Erythroblast (primary cell): ENCODE measurements around the gene RIN2.

ENCODE experiments used
- DNase-seq, 2 experiments: peaks; one replicate each; lab custom pipeline; 2025; lab: John Stamatoyannopoulos, UW
- GATA1 ChIP-seq: IDR thresholded peaks from 2 replicates; pipeline ENCODE4 v1.6.1; 2011; ENCODE audit warnings: low read depth, mild to moderate bottlenecking, control low read depth, low read length, moderate library complexity
- POLR2A ChIP-seq: IDR thresholded peaks from 2 replicates; pipeline ENCODE4 v1.6.1; 2011; ENCODE audit warnings: mild to moderate bottlenecking, low read length

The RIN2 gene

DNA sequence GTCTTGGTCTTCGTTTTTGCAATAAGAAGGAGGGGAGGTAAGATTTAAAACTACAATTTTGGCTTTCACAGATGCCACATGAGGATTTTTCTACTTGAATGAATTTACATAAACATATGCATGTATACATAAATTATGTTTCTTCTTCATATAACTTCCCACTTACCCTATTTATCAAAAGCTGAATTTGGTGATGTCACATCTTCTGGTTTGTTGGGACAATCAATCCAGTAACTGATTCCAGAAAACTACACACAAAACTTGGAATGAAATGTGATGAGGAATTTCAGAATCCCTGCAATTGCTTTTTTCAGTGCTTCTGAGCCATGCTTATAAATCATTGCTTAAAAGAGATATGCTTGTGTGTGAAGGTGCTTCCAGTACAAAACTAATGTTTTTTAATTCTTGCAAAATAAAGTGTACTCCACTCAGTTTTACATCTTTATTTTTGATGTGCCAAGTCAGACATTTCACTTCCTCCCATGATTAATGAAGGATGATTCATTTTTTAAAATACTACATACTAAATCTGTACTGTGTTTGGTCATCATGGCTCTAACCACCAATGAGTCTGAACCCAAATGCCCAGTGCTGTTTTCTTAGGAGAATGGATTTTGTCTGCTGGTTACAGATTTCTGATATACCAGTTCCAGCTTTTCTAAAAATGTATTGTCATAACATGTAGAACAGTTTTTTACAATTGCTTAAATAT lies 32.1 kb upstream of the RIN2 start:
- no peak for DNase-seq
- no peak for TF ChIP-seq GATA1
- TF ChIP-seq POLR2A: no peak

DNA sequence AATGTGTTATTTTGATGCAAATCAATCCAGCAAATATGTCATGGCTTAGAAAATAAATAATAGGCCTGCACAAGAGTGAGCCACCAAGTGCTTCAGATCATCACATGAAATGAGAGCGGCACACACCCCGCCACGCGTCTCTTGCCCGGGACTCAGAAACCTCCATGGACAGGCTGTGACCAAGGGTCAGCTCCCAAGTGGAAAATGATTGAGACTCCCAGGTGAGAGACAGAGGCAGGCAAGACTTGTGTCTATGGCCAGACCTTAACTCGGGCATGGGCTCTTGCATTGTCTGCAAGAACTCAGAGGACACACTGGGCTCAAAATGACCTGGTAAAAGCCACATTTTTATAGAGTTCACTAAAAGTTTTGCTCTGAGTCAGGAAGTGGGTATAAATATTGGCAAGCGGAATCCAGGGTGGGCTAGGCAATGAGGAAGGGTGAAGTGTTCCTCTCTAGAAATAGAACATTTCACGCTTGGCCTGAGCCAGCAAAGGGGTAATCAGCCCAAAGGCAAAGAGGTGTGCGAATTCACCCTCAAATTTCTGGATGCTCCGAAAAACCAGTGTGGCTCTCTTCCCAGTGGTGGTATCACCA lies 30.7 kb upstream of the RIN2 start:
- TF ChIP-seq GATA1 (no peak), POLR2A (no peak)
- no peak for DNase-seq

DNA sequence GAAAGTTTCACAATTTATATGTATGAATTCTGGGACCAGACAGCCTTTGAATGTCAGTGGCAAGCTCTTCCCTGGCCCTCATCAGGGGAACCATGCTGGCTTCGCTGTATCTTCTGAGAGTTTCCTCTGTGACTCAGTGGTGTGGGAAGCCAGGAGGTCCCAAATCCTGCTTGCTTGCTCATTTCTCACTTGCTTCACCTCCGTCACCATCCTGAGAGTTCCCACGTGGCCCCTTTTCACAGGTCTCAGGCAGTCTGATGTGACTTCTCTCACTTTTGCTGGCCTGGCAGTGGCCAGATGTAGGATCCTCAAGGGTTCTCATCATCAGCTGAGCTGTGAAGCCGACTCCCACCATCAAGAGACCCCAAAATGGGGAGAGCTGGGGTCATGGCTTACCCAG lies 28.4 kb upstream of the RIN2 start:
- TF ChIP-seq POLR2A (no peak), GATA1 (no peak)
- DNase-seq: no peak

DNA sequence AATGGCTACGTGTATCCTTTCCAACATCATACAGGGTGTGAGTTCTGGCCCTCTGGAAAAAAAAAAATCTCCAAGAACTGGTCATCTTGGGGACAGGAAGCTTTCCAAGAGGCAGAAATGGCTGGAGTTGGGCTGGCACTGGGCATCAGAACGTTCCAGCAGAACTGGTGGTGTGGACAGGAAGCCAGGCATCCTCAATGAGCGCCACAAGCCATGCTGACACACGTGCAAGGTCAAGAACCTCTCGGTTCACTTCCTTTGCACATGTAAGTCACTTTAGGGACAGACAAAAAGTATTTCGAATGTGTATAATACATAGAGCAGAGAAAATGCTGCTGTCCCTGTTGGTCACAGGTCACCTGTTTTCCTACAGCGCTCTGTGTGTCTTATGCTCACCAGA lies 27.4 kb upstream of the RIN2 start:
- DNase-seq: no peak
- TF ChIP-seq POLR2A (no peak), GATA1 (no peak)

DNA sequence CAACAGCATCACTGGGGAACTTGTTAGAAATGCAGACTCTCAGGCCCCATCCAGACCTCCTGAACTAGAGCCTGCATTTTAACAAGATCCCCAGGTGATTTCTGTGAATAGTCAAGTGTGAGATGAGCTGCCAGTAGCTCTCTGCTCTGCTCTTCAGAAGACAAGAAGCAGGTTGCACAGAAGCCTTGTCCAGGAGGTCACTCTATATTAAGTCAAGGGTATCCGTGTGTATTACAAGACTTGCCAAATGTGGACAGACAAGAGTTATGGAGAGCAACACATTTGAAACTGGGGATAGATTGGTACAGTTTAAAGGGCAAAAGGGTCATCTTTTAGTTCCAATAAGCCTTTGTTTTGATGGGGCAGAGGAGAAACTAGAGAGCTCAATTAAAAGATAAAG lies 23.2 kb upstream of the RIN2 start:
- no peak for DNase-seq
- TF ChIP-seq POLR2A (no peak), GATA1 (no peak)

DNA sequence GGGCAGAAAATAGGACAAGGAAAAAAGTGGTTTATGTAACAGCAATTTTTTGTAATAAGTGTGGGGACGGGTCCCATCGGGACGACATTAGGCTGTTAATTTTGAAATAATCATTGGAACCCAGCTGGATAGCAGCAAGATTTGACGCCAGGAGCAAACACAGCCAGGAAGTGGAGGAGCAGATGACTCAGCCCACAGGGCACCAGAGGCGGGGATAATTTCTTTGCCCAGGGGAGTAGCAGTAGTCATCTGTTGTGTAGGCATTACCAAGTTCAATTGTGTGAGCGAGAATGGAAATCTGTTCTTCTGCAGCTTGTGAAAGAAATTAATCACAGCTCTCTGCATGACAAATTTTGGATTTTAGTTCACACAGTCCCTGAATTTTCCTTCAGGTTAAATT lies 22.6 kb upstream of the RIN2 start:
- no peak for DNase-seq
- TF ChIP-seq GATA1 (no peak), POLR2A (no peak)

DNA sequence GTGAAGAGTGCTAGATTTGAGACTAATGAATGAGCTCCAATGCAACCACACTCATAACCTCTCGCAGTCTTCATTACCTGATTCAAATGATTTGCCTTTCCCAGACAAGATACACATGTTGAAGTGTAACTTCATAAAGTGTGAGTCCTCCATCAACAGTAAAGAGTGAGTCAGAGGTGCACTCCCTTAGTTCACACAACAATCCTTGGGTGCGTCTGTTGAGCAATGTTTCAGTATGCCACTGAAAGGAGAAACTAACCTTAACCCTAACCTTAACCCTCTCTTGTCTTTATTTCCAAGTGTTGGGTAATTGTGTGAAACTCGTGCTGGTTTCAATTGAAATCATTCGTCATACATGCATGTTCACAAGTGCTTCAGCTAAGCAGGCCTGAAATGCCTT lies 21.0 kb upstream of the RIN2 start:
- no peak for TF ChIP-seq GATA1
- TF ChIP-seq POLR2A: no peak
- DNase-seq: no peak

DNA sequence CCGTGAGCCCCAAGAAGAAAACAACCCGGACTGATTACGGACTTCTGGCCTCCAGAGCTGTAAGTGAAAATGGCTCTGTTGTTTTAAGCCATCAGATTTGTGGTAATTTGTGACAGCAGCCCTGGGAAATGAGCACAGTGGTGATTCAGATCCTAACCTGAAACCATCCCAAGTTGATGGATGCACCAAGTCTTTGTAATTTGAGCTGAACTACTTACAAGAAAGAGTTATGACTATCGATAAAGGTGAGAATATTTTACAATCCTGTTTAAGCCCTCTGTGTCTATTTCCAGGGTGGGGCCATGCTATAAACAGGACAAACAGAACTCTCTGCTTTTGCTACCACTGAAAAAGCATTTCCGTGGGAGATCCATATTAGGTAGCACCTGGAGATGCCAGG lies 19.1 kb upstream of the RIN2 start:
- DNase-seq: no peak
- TF ChIP-seq POLR2A (no peak), GATA1 (no peak)

DNA sequence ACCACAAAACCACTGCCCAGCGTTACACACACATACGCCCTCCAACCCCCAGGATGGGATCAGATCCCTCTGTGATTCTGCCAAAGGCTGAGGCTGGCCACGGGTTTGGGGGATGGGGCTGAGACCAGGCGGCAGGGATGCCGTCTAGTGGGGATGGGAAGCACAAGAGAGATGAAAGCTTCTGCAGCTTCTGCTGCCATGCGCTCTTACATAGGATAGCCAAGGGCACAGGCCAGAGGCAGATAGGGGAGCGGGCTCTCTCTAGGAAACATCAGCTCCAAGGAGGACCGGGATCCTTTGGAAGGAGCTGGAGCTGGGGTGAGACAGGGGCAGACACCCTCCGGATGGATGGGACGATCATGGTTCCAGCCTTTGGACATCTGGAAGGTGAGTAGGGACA lies 18.7 kb upstream of the RIN2 start:
- DNase-seq: no peak
- TF ChIP-seq GATA1: no peak
- TF ChIP-seq POLR2A: no peak

DNA sequence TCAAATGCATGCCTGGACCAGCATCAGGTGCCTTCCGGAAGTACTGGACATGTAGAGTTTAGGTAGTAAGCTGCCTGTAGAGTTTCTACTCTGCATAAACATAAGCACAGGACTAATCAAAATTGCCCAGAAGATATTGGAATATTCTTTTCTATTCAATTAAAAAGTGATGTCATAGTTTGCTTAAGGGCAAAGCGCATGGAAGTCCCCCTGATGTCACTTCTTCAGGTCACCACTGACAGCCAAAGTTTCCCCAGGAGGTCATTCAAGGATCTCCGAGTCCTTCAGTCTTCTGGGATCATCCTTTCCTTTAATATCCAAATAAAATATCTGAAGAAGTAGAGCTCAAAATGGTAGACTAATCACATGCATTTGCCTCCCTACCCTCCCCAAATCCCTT lies 17.5 kb upstream of the RIN2 start:
- DNase-seq: no peak
- no peak for TF ChIP-seq GATA1
- no peak for TF ChIP-seq POLR2A

DNA sequence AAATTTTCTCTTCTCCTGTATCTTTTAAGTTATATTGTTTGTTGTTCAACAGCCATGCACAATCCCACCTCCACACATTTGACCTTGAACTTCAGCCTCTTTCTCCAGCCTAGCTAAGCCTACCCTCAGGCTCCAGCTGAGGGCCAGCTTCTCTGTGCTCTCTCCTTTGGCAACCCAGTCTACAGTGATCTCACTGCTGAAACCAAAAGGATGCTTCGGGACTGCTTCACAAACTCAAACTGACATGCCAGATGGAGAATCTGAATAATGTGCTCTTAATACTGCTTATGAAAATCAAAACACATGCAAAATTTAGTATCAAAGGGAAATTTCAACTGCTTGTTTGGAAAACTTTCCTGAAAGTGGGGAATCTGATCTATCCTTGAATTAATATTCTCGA lies 16.1 kb upstream of the RIN2 start:
- no peak for DNase-seq
- no peak for TF ChIP-seq GATA1
- no peak for TF ChIP-seq POLR2A

DNA sequence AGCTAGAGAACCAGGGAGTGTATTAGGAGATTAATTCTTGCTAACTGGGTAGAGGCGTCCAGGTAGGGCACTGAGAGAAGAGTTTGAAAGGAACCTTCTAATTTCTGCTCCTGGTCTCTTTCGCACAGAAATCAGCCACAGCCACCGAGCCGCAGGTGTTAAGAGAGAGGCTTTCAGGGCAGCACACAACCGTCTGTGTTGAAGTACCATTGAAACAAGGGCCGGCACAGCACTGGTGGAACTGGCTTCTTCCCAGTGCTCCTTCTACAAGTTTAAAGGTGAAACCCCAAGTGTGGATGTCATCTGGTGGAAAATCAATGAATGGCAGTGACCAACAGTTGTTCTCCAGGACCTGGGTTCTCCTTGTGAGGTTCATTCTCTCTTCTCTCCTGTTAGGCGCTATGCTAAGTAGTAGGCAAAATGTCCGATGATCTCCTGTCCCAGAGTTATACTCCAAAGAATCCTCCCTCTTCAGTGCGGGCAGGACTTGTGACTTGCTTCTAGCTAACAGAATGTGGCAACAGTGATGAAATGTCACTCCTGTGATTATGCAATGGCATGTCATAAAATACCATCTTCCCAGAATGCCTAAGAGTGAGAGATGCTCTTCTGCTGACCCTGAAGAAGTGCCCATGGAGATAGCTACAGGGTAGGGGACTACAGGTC lies 15.0 kb upstream of the RIN2 start:
- no peak for DNase-seq
- TF ChIP-seq GATA1 (no peak), POLR2A (no peak)

DNA sequence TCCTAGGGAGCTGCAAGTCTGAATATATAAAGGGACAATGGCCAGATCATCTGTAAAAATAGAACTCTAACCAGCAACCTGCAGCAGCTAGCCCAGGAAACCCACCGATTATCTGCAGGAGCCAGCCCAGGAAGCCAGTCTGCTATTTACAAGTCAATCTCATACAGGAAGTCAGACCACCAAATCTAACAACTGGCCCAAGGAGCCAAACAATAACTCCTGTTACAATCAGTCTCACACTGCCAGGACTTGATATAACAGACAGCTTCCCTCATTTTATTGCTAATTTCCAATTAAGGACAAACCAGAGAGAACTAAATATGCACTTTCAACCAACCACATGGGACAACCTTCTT lies 14.4 kb upstream of the RIN2 start:
- DNase-seq: no peak
- TF ChIP-seq POLR2A (no peak), GATA1 (no peak)

DNA sequence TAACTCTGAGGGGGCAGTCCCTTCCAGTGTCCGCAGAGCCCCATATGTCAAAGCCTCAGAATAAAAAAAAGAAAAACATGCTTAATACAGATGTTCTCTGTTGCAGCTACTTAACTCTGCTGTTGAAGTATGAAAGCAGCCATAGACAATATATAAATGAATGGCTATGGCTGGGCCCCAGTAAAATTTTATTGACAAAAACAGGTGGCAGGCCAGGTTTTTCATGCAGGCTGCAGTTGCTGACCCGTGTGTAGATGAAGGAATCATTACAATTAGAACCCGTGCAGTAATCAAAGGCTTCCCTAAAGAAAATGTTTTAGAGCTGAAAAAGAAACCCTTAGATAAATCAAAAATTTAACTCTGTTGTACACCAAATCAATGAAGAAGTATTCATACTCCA lies 13.0 kb upstream of the RIN2 start:
- no peak for TF ChIP-seq GATA1
- TF ChIP-seq POLR2A: no peak
- no peak for DNase-seq

DNA sequence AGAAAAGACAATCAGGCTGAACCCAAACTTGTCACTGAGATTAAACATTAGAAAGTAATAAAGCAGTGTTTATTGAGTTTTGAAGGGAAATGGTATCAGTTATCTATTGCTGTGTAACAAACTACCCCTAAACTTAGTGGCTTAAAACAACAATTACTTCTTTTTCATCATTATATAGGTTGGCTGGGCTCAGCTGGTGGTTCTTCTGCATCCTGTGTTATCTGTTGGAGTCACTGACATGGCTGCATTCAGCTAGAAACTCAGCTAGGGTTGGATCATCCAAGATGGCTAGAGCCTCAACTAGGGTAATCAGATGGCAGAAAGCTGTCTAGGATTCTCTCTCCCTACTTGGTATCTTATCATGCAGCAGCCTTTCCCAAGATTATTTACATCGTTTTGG lies 12.5 kb upstream of the RIN2 start:
- TF ChIP-seq GATA1: no peak

DNA sequence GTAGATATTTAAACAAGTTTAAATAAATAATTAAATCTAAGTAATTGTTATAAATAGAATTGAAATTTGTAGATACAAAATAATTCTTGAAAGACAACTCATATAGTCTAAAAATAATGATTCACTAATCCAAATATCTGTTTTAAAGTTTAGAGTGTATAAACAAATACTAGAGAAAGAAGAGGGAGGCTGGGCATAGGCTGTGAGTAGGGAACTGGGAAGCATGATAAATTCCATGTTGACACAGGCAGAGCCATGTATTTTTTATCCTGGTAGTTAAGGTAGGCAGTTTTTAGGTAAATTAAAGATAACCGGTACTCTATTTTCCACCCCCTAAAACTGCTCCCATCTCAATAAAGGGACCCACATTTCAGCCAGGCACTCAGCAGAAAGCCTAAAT lies 11.7 kb upstream of the RIN2 start:
- TF ChIP-seq GATA1: no peak

More for the DNA sequence above, 12.5 kb upstream of the RIN2 start:
- DNase-seq: no peak

More for the DNA sequence above, 11.7 kb upstream of the RIN2 start:
- no peak for DNase-seq
